ENCODE measurements around the gene PPP4C. TPM values are rescaled to one million over a fixed set of nuclear protein-coding genes. Genes with fewer than 3 reads are reported as not detected.
A peak's percentile ranks its signal among the peaks of the same experiment; 100 is the strongest.

PPP4C gene
- total and polyA plus RNA-seq, 2 of the 8 experiments (the other 6 are each of a cell fraction or from before 2014, with no cell fraction given), result 148 to 298 TPM

DNA sequence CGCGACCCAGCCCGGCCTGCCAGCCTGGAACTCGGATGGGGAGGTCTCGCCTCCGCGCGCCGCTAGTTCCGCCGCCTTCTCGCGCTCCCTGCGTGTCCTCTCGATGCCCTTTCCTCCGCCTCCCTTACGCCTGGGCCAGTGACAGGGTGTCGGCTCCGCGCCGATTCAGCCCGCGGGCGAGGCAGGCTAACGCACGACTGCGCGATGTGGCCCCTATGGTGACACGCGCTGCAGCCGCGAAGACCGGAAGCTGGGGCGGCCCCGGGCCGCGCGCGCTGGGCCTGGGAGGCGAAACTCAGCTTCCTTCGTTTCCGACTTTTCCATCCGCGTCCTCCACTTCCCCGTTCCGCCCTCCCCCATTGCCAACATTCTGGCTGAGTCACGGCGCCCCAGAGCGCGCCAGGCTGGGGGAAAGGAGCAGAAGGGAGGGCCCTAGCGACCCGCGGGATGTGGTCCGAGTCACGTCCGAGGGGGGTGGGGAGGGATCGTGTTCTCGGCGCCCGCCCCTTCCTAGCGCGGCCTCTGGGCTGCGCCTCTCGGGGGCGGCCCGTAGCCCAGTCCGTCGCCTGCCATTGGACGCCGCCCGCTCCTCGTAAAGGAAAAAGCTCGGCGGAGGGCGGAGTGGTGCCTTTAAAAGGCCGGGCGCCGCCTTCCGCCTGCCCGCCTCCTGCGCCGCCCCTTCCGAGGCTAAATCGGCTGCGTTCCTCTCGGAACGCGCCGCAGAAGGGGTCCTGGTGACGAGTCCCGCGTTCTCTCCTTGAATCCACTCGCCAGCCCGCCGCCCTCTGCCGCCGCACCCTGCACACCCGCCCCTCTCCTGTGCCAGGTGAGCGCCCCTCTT, 10.5 kb upstream of the PPP4C start, which contains the start of gene ALDOA (continued):
- TF ChIP-seq SAP30 (IDR thresholded peaks at IDR 0.05; ENCODE audit: insufficient read depth, insufficient replicate concordance, low read length), result no peak
- no peak for TF ChIP-seq KDM5A (IDR thresholded peaks at IDR 0.05; ENCODE audit: low read length)
- no peak for TF ChIP-seq RFX5 (IDR thresholded peaks at IDR 0.05; ENCODE audit: borderline replicate concordance, low read depth, low read length)
- no peak for TF ChIP-seq CBX8 (IDR thresholded peaks at IDR 0.05; ENCODE audit: borderline replicate concordance, low read depth, low read length)
- no peak for TF ChIP-seq RAD21 (IDR thresholded peaks at IDR 0.05 in 1 of 2, conservative IDR thresholded peaks at IDR 0.05 in 1 of 2; ENCODE audit: low read depth in 2 of 2, low read length in 2 of 2)
- no peak for TF ChIP-seq GABPA (IDR thresholded peaks at IDR 0.05; ENCODE audit: borderline replicate concordance, insufficient read depth, low read length)
- no peak for TF ChIP-seq NANOG (IDR thresholded peaks at IDR 0.05; ENCODE audit: insufficient read depth, low read depth, low read length, poor library complexity, severe bottlenecking)
- peak; percentile 89 for TF ChIP-seq BACH1 (IDR thresholded peaks at IDR 0.05; ENCODE audit: low read length)
- TF ChIP-seq SIN3A (conservative IDR thresholded peaks at IDR 0.05 in 1 of 2, IDR thresholded peaks at IDR 0.05 in 1 of 2; ENCODE audit: low read depth in 1 of 2, low read length in 2 of 2), result peak; percentile 63 to 67; a peak in 2 of 4 replicates
- TF ChIP-seq JUN (IDR thresholded peaks at IDR 0.05; ENCODE audit: low read depth, low read length), result no peak
